ENCODE measurements around the gene LAMC2. TPM values are rescaled to one million over a fixed set of nuclear protein-coding genes. Genes with fewer than 3 reads are reported as not detected.
"Not testable (repeated sequence)": the region's sequence is repeated elsewhere in the genome, so short reads cannot be mapped to it uniquely, and the experiment has no call there.

The LAMC2 gene
- total RNA-seq, 2 donors from 2014 or later: 30.7 to 55.0 TPM

- no peak for DNase-seq
- no peak for ATAC-seq
- intact Hi-C loops (cut with DNase I, micrococcal nuclease): no loop called here
Observed at GRCh38 chr1:183246436-183246835, 60.4 kb downstream of the LAMC2 start.

- intact Hi-C loops (cut with DNase I, micrococcal nuclease): no loop called here
- DNase-seq: no peak
- ATAC-seq: no peak
Observed at GRCh38 chr1:183247066-183247465, 61.0 kb downstream of the LAMC2 start.

DNA sequence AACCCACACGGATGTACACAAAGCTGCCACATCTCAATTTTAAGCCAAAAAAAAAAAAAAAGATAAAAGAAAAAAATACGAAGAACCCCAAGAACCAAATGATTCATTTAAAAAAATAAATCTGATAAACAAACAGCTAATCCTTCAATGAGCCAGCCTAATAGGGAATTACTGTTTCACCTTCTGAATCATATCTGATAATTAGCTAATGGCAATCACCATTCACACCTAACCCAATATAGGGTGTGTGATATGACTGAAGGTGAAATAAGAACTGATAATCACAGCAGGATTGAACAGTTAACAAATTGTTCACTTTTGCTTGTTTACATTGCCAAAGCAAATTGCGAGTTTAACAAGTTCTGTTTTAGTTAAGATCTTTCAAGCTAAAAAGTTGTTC lies 61.4 kb downstream of the LAMC2 start:
- intact Hi-C loops (cut with DNase I, micrococcal nuclease): no loop called here
- DNase-seq (no peak), ATAC-seq (no peak)

DNA sequence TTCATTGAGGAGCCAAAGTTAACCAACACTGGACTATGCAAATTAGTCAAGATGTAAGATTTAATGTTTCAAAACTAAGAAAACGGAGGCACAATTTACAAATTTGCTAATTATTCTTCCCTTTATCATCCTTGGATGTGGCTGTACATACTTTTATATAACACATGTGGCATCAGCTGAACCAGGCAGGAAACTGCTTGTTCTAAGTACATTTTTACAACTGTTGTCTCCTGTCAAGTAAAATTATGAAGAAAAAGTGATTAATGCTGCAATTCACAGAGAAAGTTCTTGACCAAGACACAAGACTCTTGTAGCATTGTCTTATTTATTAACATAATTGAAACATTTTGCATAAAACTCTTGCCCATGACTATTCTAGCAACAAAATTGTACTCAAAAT lies 61.9 kb downstream of the LAMC2 start:
- intact Hi-C loops (cut with DNase I, micrococcal nuclease): no loop called here
- ATAC-seq (no peak), DNase-seq (no peak)

GRCh38 chr1:183248989-183249691 lies 63.1 kb downstream of the LAMC2 start:
- intact Hi-C loops (cut with DNase I, micrococcal nuclease): no loop called here
- no peak for DNase-seq
- ATAC-seq: no peak

DNA sequence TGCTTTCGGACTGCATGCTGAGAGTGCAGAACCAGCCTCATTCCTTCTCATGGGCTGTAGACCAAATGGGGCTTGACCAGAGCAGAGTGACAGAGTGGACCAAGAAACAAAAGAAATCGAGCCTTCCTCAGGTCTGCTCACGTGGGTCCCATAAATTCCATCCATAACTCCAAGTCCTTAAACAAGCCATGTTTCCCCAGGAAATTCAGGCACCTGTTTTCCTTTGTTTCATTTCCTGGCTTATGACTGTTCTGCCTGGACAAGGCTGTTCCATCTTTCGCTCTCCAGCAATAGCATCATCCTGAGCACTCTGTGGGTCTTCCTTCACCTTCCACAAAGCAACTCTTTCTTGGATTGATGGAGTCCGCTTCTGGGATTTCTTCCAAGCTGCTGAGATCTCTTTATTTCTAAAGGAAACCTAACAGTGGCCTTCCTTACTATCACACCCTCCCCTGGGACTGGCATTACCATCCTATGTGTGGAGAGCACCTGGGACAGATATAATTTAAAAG lies 63.9 kb downstream of the LAMC2 start:
- DNase-seq (no peak), ATAC-seq (no peak)
- intact Hi-C loops (cut with DNase I, micrococcal nuclease): no loop called here

- intact Hi-C loops (cut with DNase I, micrococcal nuclease): no loop called here
- ATAC-seq (no peak), DNase-seq (no peak)
Observed at GRCh38 chr1:183251101-183251958, 65.3 kb downstream of the LAMC2 start.

DNA sequence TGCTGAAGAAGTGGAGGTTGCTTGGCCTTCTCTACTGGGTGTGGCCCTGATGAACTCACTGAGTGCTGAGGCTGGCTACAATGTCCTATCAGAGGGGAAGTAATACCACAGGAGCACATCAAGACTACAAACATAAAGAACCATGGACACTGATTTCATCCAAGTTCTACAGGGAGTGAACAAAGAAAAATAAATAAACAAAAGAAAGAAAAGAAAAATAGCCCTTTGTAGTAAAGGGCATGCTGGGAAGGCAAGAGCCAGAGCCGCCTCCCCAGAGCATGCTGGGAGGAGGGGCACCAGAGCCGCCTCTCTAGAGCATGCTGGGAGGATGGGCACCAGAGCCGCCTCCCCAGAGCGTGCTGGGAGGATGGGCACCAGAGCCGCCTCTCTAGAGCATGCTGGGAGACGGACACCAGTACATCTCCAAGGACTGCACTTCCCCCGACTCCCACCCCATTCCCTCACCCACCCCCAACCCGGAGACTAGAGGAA lies 65.9 kb downstream of the LAMC2 start:
- no peak for DNase-seq
- intact Hi-C loops (cut with DNase I, micrococcal nuclease): no loop called here
- no peak for ATAC-seq

DNA sequence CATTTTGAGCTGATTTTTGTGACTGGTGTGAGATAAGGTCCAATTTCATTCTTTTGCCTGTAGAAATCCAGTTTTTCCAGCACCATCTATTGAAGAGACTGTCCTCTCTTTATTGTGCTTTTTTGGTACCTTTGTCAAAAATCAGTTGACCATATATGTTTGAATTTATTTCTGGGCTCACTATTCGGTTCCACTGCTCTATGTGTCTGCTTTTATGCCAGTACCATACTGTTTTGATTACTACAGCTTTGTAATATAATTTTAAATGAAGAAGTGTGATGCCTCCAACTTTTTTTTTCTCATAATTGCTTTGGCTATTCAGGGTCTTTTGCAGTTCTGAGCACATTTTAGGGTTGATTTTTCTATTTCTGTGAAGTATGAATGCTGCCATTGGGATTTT lies 69.0 kb downstream of the LAMC2 start:
- DNase-seq (no peak), ATAC-seq (no peak)
- intact Hi-C loops (cut with DNase I, micrococcal nuclease): no loop called here

DNA sequence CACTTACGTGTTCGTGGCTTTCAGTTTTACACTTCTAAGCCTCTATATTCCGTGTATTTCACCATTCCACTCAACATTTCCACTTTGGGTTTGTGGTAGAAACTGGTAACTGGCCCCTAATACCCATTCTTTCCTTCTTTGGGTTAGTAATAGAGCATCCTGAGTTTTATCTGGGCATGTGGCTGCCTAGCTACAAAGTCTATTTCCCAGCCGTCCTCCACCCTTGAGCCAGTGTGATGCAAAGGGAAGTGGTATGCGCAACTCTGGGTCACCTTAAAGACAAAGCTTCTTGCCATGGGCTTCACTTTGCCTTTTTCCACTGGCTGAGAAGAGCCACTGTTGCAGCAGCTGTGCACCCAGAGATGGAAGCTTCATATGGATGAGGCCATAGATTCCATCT lies 73.9 kb downstream of the LAMC2 start:
- ATAC-seq (no peak), DNase-seq (no peak)
- intact Hi-C loops (cut with DNase I, micrococcal nuclease): no loop called here

GRCh38 chr1:183262628-183263200 lies 76.7 kb downstream of the LAMC2 start:
- intact Hi-C loops (cut with DNase I, micrococcal nuclease): no loop called here
- DNase-seq (no peak), ATAC-seq (no peak)

- intact Hi-C loops (cut with DNase I, micrococcal nuclease): no loop called here
- no peak for ATAC-seq
- no peak for DNase-seq
Observed at GRCh38 chr1:183263886-183264602, 78.0 kb downstream of the LAMC2 start.

DNA sequence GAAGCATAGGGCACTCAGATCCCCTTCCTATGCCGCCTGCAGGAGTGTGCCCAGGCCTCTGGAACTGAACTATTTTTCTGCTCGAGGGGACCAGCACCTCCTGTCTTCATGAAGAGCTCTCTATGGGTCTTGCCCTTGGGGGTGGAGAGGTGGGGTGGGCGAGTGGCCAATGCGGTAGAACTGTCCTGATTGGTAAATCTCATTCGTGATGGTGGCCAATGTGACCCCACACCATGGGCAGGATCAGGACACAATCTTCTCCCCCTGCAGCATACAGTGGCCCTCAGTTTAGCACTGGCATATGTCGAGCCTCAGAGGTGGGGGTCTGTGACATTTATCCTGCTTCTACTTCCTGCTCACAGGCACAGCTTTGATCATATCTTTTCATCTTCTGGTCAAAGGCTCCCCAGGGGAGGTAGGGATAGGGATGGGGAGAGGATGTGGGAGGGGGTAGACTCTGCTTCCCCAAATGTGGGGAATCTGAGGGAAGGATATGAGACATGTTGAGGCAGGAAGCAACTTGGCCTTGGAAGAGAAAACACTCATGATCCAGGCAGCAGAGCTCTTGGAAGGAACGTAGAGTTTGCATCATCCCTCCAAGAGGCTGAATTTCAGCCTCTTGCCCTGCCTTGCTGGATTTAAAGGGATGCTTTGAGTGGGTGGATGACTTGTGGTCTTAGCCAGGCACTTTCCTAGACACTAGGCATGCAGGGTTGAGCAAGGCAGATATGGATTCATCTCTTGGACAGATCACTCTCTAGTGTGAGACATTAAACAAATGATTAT lies 81.8 kb downstream of the LAMC2 start:
- ATAC-seq (no peak), DNase-seq (no peak)
- intact Hi-C loops (cut with DNase I, micrococcal nuclease): no loop called here

DNA sequence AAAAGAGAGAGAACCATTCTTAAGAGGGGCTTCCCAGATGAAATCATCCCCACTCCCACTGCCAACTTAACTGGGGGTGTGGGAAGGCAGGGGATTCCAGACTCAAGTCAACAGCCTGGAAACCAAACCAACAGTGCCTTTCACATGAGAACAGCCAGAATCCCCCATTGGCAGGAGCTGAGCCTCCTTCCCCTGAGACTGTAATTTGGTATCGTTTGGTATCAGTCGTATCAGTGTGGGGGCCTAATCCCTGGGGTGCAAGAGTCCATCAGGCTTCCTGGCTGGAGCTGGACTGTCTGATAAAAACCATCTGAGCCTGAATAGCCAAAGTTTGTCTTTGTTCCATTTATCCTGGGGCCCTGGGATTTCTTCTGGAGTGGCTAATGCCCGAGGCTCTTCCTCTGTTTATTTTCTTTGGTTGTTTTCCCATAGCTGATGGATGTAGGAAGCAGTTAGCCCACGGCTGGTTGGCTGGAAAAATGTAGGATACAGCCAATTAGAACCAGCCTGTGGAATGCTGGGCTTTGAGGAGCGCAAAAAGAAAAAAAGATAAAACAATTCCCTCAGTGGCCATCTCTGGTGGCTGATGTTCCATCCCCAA lies 84.6 kb downstream of the LAMC2 start:
- ATAC-seq: no peak
- DNase-seq: no peak

DNA sequence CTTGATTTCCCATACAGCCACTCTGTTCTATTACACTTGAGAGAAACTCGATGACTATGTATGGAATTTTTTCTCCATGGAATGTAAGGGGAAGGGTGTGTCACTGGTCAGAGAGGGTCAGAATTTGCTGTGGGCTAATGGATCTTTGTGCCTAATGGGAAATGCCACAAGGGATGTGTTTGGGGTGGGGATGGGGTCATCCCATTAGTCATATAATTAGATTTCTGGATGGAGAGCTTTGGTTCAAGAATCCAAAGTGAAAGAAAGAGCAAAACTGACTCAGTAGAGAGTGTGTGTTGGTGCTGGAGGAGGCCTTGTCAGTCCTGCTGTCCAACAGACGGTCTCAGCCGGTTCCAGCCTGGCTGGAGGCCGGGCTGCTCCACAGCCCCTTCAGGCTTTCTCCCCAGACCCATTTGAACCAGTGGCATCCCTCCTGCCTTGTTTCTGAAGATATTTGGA lies 86.4 kb downstream of the LAMC2 start:
- ATAC-seq (no peak), DNase-seq (no peak)
- intact Hi-C loops (cut with DNase I, micrococcal nuclease): no loop called here

More for the DNA sequence above, 84.6 kb downstream of the LAMC2 start:
- intact Hi-C loops (cut with DNase I, micrococcal nuclease): no loop called here

DNA sequence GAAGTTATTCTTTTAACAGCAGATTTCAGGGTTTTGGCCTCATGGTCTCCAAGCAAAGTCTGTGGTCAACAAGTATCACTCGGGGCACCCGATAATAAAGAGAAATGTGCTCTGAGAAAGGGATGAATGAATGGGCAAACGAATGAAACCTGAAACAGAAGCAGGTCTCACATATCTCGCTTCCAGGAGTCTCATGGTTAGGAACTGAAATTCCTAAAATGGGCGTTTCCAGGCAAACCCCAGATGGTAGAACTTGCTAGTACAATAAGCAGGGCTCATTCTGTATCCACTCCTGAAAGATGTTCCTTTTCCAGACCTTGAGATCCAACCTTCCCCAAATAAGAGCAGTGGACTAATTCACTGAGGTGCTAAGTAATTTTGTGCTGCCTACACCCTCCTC lies 87.2 kb downstream of the LAMC2 start:
- intact Hi-C loops (cut with DNase I, micrococcal nuclease): no loop called here
- DNase-seq: no peak
- no peak for ATAC-seq

DNA sequence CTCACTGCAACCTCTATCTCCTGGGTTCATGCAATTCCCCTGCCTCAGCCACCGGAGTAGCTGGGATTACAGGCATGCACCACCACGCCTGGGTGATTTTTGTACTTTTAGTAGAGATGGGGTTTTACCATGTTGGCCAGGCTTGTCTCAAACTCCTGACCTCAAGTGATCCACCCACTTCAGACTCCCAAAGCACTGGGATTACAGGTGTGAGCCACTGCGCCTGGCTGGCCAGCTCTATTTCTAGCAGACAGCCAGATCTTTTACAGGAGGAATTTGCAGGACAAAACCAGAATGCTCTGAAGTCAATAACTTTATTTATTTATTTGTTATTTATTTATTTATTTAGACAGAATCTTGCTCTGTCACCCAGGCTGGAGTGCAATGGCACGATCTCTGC lies 87.9 kb downstream of the LAMC2 start:
- DNase-seq; intact Hi-C loops (cut with DNase I, micrococcal nuclease); ATAC-seq: not testable (repeated sequence)

GRCh38 chr1:183274836-183275235 lies 88.8 kb downstream of the LAMC2 start:
- ATAC-seq (no peak), DNase-seq (no peak)
- intact Hi-C loops (cut with DNase I, micrococcal nuclease): no loop called here

Measured in left colon (tissue), 2 donors.